Ishikawa (cell line): ENCODE results near the gene ZNF618.

ENCODE experiments used
- CEBPB ChIP-seq: IDR thresholded peaks from 2 replicates; pipeline ENCODE4 v1.6.1; 2012
- CREB1 ChIP-seq: IDR thresholded peaks from 2 replicates; pipeline ENCODE4 v1.6.1; 2012; ENCODE audit warnings: low read depth
- EGR1 ChIP-seq: IDR thresholded peaks from 2 replicates; pipeline ENCODE4 v1.6.1; 2012
- EP300 ChIP-seq: IDR thresholded peaks from 2 replicates; pipeline ENCODE4 v1.6.1; 2012; ENCODE audit warnings: borderline replicate concordance
- FOXM1 ChIP-seq: IDR thresholded peaks from 2 replicates; pipeline ENCODE4 v1.6.1; 2012; ENCODE audit warnings: low read depth, borderline replicate concordance
- NFIC ChIP-seq: IDR thresholded peaks from 2 replicates; pipeline ENCODE4 v1.6.1; 2012
- RAD21 ChIP-seq: IDR thresholded peaks from 2 replicates; pipeline ENCODE4 v1.6.1; 2012; ENCODE audit warnings: low read depth
- TAF1 ChIP-seq: IDR thresholded peaks from 2 replicates; pipeline ENCODE4 v1.6.1; 2012; ENCODE audit warnings: low read depth, mild to moderate bottlenecking
- TCF12 ChIP-seq: IDR thresholded peaks from 2 replicates; pipeline ENCODE4 v1.6.1; 2012; ENCODE audit warnings: low read depth
- TEAD4 ChIP-seq: IDR thresholded peaks from 2 replicates; pipeline ENCODE4 v1.6.1; 2012
- YY1 ChIP-seq: IDR thresholded peaks from 2 replicates; pipeline ENCODE4 v1.6.1; 2012; ENCODE audit warnings: low read depth
- ZBTB7A ChIP-seq: IDR thresholded peaks from 2 replicates; pipeline ENCODE4 v1.6.1; 2012; ENCODE audit warnings: low read depth
- TF ChIP-seq, protein P1 (sequence below): IDR thresholded peaks from 2 replicates; pipeline ENCODE4 v1.6.1; 2012; ENCODE audit warnings: low read depth, mild to moderate bottlenecking
- TF ChIP-seq, protein P2 (sequence below): IDR thresholded peaks from 2 replicates; pipeline ENCODE4 v1.6.1; 2012
- TF ChIP-seq, protein P3 (sequence below): IDR thresholded peaks from 2 replicates; pipeline ENCODE4 v1.6.1; 2012

ZNF618 gene

DNA sequence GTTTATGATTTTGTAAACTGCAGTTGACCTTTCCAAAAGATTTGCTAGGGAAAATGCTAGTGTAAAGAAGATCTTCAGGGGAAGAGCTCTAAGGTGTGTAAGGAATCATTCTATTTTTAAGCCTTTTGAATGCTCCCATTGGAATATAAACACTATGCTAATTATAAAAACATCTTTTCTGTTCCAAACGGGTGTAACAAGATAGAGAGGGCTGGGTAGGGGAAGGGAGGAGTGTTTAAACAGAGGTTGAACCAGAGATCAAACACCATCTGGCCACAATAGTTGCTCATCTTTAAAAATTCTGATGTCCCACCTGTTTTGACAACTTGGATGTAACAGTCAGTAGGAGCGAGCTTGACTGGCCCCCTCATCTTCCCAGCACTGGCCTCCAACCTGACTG is 38.4 kb downstream of the ZNF618 start:
- TF ChIP-seq TCF12 (no peak), NFIC (no peak), EP300 (no peak), YY1 (no peak), TAF1 (no peak), EGR1 (no peak), ZBTB7A (no peak), CEBPB (no peak), TEAD4 (no peak)
- TF ChIP-seq, protein P1, sequence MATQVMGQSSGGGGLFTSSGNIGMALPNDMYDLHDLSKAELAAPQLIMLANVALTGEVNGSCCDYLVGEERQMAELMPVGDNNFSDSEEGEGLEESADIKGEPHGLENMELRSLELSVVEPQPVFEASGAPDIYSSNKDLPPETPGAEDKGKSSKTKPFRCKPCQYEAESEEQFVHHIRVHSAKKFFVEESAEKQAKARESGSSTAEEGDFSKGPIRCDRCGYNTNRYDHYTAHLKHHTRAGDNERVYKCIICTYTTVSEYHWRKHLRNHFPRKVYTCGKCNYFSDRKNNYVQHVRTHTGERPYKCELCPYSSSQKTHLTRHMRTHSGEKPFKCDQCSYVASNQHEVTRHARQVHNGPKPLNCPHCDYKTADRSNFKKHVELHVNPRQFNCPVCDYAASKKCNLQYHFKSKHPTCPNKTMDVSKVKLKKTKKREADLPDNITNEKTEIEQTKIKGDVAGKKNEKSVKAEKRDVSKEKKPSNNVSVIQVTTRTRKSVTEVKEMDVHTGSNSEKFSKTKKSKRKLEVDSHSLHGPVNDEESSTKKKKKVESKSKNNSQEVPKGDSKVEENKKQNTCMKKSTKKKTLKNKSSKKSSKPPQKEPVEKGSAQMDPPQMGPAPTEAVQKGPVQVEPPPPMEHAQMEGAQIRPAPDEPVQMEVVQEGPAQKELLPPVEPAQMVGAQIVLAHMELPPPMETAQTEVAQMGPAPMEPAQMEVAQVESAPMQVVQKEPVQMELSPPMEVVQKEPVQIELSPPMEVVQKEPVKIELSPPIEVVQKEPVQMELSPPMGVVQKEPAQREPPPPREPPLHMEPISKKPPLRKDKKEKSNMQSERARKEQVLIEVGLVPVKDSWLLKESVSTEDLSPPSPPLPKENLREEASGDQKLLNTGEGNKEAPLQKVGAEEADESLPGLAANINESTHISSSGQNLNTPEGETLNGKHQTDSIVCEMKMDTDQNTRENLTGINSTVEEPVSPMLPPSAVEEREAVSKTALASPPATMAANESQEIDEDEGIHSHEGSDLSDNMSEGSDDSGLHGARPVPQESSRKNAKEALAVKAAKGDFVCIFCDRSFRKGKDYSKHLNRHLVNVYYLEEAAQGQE, result no peak
- TF ChIP-seq, protein P2, sequence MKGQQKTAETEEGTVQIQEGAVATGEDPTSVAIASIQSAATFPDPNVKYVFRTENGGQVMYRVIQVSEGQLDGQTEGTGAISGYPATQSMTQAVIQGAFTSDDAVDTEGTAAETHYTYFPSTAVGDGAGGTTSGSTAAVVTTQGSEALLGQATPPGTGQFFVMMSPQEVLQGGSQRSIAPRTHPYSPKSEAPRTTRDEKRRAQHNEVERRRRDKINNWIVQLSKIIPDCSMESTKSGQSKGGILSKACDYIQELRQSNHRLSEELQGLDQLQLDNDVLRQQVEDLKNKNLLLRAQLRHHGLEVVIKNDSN, result no peak

DNA sequence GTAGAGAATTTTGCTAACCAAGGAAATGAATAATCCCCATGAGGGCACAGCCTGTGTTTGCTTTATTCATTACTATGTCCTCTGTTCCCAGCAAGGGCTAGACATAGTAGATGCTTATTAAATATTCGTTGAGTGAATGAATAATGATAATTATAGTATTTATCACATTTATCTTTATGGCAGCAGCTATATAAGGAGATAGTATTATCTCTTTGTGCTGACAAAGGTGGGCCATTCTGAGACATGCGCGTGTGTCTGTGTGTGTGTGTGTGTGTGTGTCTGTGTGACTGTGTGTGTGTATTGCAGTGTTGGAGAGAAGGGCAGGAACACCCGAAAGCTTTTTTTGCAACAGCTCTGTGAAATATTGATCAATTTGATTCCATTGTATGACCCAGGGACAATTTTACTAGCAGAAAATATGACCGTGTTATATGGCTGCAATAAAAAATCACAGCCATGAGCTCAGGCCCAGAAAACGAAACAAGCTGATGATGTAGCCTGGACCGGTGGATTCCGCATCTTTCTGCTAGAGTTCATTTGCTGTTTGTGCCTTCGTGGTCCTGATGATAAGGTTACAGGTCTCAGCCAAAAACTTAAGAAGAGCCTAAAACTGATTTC is 39.8 kb downstream of the ZNF618 start:
- TF ChIP-seq ZBTB7A, result no peak

DNA sequence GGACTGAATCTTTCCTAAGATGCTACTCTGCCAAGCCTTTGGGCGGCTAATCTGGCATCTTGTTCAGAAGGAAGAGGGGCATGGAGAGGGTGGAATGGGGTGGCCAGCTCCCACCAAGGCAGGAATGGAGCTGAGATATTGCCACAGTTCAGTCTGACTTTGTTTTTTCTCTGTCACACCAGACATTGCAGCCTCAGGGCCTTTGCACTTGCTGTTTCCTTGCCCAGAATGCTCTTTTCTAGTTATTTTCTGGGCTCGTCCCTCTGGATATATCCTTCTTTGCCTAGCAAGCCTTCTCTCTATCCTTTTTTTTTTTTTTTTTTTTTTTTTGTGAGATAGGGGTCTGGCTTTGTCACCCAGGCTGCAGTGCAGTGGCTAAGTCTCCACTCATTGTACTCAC is 40.8 kb downstream of the ZNF618 start:
- TF ChIP-seq EGR1, result no peak
- TF ChIP-seq YY1, result no peak
- no peak for TF ChIP-seq CEBPB
- no peak for TF ChIP-seq TAF1
- no peak for TF ChIP-seq TCF12
- TF ChIP-seq NFIC, result no peak
- TF ChIP-seq, protein P3, sequence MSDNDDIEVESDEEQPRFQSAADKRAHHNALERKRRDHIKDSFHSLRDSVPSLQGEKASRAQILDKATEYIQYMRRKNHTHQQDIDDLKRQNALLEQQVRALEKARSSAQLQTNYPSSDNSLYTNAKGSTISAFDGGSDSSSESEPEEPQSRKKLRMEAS, result no peak
- TF ChIP-seq CREB1, result no peak
- TF ChIP-seq, protein P2, result no peak
- TF ChIP-seq TEAD4, result no peak
- TF ChIP-seq EP300, result no peak
- TF ChIP-seq RAD21, result no peak
- no peak for TF ChIP-seq FOXM1
- TF ChIP-seq ZBTB7A, result no peak
- TF ChIP-seq, protein P1, result no peak

DNA sequence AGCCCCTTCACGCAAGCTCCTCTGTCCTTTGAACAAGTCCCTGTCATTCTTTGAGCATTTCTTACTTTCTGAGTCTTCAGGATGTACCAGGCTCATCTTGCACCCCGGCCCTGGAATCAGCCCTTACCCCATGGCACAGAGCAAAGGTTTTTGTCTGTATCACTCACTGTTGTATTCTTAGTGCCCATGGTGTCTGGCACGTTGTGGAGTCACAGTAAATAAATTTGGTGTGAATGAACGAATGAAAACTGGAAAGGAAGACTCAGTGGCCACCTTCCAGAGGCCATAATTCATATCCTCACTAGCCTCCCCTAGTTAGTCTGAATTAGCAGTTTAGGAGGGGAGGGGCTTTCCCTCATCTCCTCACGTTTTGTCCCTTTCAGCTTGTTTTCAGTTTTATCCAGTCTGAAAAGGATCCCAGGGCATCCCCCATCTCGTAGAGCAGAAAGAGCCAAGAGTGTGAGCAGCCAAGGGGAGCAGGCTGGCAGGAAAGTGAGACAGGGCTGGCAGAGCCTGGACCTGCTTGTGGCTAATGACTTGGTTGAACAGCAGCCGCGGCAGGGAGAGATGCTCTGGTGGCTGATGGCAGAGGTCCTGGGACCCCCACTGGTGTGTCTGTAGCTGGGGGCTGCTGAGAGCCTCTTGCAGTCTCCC is 42.7 kb downstream of the ZNF618 start:
- TF ChIP-seq, protein P1, result no peak
- TF ChIP-seq YY1, result no peak
- TF ChIP-seq EP300, result no peak
- TF ChIP-seq, protein P2, result no peak
- no peak for TF ChIP-seq CREB1
- TF ChIP-seq TCF12, result no peak
- no peak for TF ChIP-seq TEAD4
- no peak for TF ChIP-seq EGR1
- no peak for TF ChIP-seq FOXM1
- TF ChIP-seq TAF1, result no peak
- no peak for TF ChIP-seq RAD21
- TF ChIP-seq CEBPB, result no peak
- TF ChIP-seq, protein P3, result no peak
- no peak for TF ChIP-seq ZBTB7A
- TF ChIP-seq NFIC, result no peak
